ENCODE results near the gene KRTAP5-5. TPM values are rescaled to one million over a fixed set of nuclear protein-coding genes. Genes with fewer than 3 reads are reported as not detected.

The KRTAP5-5 gene
- total and polyA plus RNA-seq, 2 of the 13 experiments (the other 11 are each of a cell fraction or from before 2014, with no cell fraction given) = not detected

GRCh38 chr11:1667906-1668305 is 38.3 kb downstream of the KRTAP5-5 start (continued):
- TF ChIP-seq, protein P1, sequence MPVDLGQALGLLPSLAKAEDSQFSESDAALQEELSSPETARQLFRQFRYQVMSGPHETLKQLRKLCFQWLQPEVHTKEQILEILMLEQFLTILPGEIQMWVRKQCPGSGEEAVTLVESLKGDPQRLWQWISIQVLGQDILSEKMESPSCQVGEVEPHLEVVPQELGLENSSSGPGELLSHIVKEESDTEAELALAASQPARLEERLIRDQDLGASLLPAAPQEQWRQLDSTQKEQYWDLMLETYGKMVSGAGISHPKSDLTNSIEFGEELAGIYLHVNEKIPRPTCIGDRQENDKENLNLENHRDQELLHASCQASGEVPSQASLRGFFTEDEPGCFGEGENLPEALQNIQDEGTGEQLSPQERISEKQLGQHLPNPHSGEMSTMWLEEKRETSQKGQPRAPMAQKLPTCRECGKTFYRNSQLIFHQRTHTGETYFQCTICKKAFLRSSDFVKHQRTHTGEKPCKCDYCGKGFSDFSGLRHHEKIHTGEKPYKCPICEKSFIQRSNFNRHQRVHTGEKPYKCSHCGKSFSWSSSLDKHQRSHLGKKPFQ (CRISPR knock-in tag; IDR thresholded peaks at IDR 0.05; ENCODE audit: insufficient replicate concordance) = no peak
- TF ChIP-seq CBFB (CRISPR knock-in tag; IDR thresholded peaks at IDR 0.05) (no peak), ZBTB33 (CRISPR knock-in tag; IDR thresholded peaks at IDR 0.05) (peak; percentile 94), CAMTA2 (CRISPR knock-in tag; IDR thresholded peaks at IDR 0.05; ENCODE audit: borderline replicate concordance) (no peak), ZNF598 (CRISPR knock-in tag; IDR thresholded peaks at IDR 0.05; ENCODE audit: borderline replicate concordance) (peak; percentile 74; the same call in 1 of the 2 replicates), ZBTB20 (CRISPR knock-in tag; IDR thresholded peaks at IDR 0.05; ENCODE audit: borderline replicate concordance, low read depth) (no peak), ZNF746 (CRISPR knock-in tag; IDR thresholded peaks at IDR 0.05) (no peak), DMTF1 (CRISPR knock-in tag; IDR thresholded peaks at IDR 0.05) (no peak), TCF7 (IDR thresholded peaks at IDR 0.05; ENCODE audit: low read depth) (no peak), ZNF766 (CRISPR knock-in tag; IDR thresholded peaks at IDR 0.05; ENCODE audit: borderline replicate concordance) (no peak)
- TF ChIP-seq, protein P2, sequence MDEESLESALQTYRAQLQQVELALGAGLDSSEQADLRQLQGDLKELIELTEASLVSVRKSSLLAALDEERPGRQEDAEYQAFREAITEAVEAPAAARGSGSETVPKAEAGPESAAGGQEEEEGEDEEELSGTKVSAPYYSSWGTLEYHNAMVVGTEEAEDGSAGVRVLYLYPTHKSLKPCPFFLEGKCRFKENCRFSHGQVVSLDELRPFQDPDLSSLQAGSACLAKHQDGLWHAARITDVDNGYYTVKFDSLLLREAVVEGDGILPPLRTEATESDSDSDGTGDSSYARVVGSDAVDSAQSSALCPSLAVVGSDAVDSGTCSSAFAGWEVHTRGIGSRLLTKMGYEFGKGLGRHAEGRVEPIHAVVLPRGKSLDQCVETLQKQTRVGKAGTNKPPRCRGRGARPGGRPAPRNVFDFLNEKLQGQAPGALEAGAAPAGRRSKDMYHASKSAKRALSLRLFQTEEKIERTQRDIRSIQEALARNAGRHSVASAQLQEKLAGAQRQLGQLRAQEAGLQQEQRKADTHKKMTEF (CRISPR knock-in tag; IDR thresholded peaks at IDR 0.05) = no peak
- TF ChIP-seq, protein P3, sequence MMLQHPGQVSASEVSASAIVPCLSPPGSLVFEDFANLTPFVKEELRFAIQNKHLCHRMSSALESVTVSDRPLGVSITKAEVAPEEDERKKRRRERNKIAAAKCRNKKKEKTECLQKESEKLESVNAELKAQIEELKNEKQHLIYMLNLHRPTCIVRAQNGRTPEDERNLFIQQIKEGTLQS (CRISPR knock-in tag; IDR thresholded peaks at IDR 0.05) = no peak
- TF ChIP-seq, protein P4, sequence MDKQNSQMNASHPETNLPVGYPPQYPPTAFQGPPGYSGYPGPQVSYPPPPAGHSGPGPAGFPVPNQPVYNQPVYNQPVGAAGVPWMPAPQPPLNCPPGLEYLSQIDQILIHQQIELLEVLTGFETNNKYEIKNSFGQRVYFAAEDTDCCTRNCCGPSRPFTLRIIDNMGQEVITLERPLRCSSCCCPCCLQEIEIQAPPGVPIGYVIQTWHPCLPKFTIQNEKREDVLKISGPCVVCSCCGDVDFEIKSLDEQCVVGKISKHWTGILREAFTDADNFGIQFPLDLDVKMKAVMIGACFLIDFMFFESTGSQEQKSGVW (CRISPR knock-in tag; IDR thresholded peaks at IDR 0.05; ENCODE audit: borderline replicate concordance) = no peak
- TF ChIP-seq, protein P5, sequence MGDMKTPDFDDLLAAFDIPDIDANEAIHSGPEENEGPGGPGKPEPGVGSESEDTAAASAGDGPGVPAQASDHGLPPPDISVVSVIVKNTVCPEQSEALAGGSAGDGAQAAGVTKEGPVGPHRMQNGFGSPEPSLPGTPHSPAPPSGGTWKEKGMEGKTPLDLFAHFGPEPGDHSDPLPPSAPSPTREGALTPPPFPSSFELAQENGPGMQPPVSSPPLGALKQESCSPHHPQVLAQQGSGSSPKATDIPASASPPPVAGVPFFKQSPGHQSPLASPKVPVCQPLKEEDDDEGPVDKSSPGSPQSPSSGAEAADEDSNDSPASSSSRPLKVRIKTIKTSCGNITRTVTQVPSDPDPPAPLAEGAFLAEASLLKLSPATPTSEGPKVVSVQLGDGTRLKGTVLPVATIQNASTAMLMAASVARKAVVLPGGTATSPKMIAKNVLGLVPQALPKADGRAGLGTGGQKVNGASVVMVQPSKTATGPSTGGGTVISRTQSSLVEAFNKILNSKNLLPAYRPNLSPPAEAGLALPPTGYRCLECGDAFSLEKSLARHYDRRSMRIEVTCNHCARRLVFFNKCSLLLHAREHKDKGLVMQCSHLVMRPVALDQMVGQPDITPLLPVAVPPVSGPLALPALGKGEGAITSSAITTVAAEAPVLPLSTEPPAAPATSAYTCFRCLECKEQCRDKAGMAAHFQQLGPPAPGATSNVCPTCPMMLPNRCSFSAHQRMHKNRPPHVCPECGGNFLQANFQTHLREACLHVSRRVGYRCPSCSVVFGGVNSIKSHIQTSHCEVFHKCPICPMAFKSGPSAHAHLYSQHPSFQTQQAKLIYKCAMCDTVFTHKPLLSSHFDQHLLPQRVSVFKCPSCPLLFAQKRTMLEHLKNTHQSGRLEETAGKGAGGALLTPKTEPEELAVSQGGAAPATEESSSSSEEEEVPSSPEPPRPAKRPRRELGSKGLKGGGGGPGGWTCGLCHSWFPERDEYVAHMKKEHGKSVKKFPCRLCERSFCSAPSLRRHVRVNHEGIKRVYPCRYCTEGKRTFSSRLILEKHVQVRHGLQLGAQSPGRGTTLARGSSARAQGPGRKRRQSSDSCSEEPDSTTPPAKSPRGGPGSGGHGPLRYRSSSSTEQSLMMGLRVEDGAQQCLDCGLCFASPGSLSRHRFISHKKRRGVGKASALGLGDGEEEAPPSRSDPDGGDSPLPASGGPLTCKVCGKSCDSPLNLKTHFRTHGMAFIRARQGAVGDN (CRISPR knock-in tag; IDR thresholded peaks at IDR 0.05) = peak; percentile 98
